ENCODE data around the gene TMA7.

- TF ChIP-seq CTCF (IDR thresholded peaks at IDR 0.05) (no peak), POLR2A (IDR thresholded peaks at IDR 0.05) (no peak), POLR2AphosphoS5 (IDR thresholded peaks at IDR 0.05) (no peak)
These were observed 5.3 kb downstream of the TMA7 start for GRCh38 chr3:48445277-48445882.
